ENCODE data around the gene POM121C.
"Not testable (repeated sequence)": the region's sequence is repeated elsewhere in the genome, so short reads cannot be mapped to it uniquely, and the experiment has no call there.

- TF ChIP-seq, protein P1, sequence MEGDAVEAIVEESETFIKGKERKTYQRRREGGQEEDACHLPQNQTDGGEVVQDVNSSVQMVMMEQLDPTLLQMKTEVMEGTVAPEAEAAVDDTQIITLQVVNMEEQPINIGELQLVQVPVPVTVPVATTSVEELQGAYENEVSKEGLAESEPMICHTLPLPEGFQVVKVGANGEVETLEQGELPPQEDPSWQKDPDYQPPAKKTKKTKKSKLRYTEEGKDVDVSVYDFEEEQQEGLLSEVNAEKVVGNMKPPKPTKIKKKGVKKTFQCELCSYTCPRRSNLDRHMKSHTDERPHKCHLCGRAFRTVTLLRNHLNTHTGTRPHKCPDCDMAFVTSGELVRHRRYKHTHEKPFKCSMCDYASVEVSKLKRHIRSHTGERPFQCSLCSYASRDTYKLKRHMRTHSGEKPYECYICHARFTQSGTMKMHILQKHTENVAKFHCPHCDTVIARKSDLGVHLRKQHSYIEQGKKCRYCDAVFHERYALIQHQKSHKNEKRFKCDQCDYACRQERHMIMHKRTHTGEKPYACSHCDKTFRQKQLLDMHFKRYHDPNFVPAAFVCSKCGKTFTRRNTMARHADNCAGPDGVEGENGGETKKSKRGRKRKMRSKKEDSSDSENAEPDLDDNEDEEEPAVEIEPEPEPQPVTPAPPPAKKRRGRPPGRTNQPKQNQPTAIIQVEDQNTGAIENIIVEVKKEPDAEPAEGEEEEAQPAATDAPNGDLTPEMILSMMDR (IDR thresholded peaks at IDR 0.05), result not testable (repeated sequence)
- TF ChIP-seq POLR2A (IDR thresholded peaks at IDR 0.05), result not testable (repeated sequence)
Observed at GRCh38 chr7:75477457-75477856, 8.6 kb downstream of the POM121C start.

Data from testis (tissue), 2 donors.